ELR (cell line): Measurements from ENCODE around the gene EXOSC1.
A peak's percentile ranks its signal among the peaks of the same experiment; 100 is the strongest.
"Not testable (repeated sequence)": the region's sequence is repeated elsewhere in the genome, so short reads cannot be mapped to it uniquely, and the experiment has no call there.

Experiments
- DNase-seq: peaks from one replicate; pipeline ENCODE4 v3.0.0-alpha.2; 2015; ENCODE audit warnings: low read depth

Gene EXOSC1

DNA sequence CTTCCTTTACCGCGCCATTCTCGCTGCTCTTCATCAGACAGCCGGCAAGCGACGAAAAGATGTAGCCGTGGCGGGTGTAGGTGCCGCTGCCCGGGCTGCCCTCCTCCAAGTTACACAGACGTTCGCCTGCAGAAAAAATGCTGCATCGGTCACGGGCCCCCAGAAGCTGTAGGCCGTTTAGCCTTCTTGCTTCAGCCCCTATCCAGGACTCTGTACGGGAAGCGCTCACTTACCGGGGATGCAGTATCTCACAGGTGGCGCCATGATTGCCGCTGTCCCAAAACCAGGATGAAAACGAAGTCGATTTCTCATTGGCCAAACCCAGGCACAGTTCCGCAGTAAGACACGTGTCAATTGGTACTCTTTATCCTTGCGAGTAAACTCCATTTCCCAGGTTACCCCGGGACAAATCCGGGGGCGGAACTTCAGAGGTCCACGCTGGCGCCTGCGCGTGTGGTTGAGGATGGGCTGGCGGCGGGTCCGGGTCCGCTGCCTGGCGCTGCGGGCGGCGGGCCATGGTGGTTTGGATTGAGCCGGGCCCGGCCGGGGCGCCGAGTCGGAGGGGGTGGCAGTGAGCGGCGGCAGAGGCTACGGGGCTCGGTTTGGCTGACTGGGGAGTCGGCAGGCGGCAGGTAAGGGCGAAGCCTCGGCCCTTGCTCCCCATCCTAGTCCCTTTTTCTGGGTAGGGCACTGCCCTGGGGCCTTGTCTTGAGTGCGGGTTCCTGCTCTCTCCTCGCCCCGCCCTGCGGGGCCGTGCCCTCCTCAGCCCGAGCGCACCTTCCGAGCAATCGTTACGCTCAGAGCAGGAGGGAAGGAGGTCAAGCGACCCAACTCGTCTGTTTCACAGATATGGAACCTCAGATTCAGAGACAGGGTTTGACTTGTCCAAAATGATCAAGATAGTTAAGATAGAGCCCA lies at the start of gene EXOSC1, which contains the start of gene ZDHHC16:
Gene EXOSC1 (minus strand): TSS at position 285 of the 918 bp plus-strand sequence. CDS start 21 bp downstream, at position 264.
Gene ZDHHC16 (plus strand): TSS at position 454 of the 918 bp plus-strand sequence. CDS start 5,501 bp downstream, outside the sequence.
- peak; percentile 98 for DNase-seq

DNA sequence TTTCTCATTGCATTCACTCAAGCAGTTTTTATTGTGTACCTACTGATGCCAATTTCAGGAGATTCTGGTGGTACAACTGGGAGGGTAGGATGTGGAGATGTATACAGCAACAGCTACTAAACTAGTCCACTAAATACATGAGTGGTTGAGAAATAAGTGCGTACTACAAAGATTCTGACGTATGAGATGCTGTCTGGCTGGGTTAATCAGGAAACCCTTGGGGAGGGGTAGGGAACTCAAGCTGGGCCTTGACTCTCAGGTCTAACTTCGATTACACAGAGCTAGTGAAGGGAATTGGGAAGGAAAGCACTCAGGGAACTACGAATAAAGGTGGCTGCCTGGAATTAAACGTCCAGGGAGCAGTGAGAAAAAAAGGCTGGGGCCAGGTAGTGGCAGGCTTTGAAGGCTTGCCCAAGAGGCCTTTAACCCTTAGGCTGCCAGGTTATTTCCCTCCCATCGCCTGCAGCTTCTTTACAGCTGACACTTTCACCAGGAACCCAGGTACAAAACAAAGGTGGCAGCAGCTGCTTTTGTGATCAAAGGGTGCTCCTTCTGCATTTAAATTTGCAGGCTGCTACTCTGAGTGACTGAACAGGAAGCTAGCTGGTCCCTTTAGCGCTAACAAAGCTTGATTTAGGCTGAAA lies 49.2 kb upstream of the EXOSC1 start:
- DNase-seq, result no peak

DNA sequence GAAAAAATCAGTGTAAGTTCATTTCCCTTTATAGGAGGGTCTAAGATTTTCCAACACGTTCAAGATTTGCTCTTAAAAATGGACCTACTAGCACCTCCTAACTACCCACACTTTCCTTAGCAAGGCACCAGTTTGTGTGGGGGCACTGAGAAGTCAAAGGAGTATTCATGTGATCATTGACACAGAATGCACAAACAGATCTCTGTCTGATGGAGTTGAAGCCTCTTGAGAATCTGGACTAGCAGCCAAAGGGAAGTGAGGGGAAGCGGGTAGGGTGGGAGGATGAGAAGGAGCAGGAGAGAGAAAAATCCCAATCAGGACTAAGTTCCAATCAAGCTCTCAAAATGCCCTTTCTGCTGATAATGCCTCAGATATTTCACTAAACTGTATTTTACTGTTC lies 48.3 kb upstream of the EXOSC1 start:
- DNase-seq, result no peak

GRCh38 chr10:97490592-97490991 lies 44.8 kb upstream of the EXOSC1 start:
- no peak for DNase-seq

- DNase-seq, result no peak
Observed at GRCh38 chr10:97485647-97486281, 40.0 kb upstream of the EXOSC1 start.

DNA sequence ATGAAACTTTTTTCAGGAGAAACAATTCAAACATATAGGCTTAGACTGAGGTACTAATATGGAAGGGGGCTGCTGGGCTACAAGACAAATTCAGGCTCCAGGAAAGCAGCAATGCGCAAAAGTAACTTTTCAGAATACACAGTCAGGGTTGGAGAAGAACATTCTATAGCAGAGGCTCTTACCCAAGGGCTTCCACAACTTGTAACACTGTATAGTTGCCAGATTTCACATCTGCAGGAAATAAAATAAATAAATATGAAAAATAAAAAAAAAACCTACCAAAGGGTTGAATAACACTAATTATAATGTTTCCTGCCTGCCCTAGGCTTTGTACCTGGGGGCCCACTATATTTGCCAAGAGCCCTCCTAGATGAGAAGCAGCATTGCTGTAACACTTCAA lies 38.1 kb upstream of the EXOSC1 start:
- DNase-seq, result no peak

DNA sequence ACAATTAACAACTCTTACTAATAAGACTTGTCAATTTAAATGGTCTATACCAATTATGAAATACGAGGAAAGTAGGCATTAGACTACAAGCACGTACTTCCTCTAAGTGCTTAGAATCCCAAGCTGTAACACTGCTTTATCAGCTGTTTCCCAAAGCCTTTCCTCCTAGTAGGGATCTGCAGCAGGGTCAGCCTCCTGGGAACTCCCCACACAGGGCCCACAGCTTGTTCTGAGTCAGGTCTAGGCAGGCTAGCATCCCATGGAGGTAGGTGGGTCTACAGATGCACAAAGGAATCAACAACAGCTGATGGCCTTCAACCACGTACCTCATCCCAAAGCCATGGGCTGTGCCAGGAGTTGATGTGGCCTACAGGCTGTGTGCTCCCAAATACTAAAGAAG lies 37.7 kb upstream of the EXOSC1 start:
- no peak for DNase-seq

GRCh38 chr10:97482381-97482780 lies 36.6 kb upstream of the EXOSC1 start:
- no peak for DNase-seq

- DNase-seq, result peak; percentile 71
Observed at GRCh38 chr10:97481071-97481470, 35.3 kb upstream of the EXOSC1 start.

- DNase-seq, result peak; percentile 28
Observed at GRCh38 chr10:97479939-97480338, 34.1 kb upstream of the EXOSC1 start.

GRCh38 chr10:97479410-97479809 lies 33.6 kb upstream of the EXOSC1 start:
- DNase-seq, result peak; percentile 76

- no peak for DNase-seq
Observed at GRCh38 chr10:97475936-97476594, 30.3 kb upstream of the EXOSC1 start.

DNA sequence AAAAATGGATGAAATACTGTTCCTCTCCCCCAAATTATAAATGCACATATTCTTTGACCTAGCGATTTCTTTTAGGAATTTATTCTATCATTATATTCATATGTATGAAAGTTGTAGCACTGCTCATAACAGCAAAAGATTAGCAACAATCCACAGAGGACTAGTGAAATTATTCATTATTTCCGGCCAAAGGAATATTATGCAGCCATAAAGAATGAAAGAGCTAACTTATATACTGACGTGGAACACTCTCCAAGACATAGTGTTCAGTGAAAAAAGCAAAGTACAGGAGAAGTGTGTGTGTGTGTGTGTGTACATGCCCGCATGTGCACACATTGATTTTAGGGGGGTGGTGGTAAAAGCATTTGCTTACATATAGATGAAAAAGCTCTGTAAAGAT lies 29.1 kb upstream of the EXOSC1 start:
- no peak for DNase-seq

GRCh38 chr10:97468781-97469180 lies 23.0 kb upstream of the EXOSC1 start:
- DNase-seq, result not testable (repeated sequence)

GRCh38 chr10:97468162-97468561 lies 22.4 kb upstream of the EXOSC1 start:
- no peak for DNase-seq

GRCh38 chr10:97466755-97467154 lies 20.9 kb upstream of the EXOSC1 start:
- DNase-seq, result peak; percentile 71

- no peak for DNase-seq
Observed at GRCh38 chr10:97465982-97466381, 20.2 kb upstream of the EXOSC1 start.

GRCh38 chr10:97464226-97464625 lies 18.4 kb upstream of the EXOSC1 start:
- no peak for DNase-seq

DNA sequence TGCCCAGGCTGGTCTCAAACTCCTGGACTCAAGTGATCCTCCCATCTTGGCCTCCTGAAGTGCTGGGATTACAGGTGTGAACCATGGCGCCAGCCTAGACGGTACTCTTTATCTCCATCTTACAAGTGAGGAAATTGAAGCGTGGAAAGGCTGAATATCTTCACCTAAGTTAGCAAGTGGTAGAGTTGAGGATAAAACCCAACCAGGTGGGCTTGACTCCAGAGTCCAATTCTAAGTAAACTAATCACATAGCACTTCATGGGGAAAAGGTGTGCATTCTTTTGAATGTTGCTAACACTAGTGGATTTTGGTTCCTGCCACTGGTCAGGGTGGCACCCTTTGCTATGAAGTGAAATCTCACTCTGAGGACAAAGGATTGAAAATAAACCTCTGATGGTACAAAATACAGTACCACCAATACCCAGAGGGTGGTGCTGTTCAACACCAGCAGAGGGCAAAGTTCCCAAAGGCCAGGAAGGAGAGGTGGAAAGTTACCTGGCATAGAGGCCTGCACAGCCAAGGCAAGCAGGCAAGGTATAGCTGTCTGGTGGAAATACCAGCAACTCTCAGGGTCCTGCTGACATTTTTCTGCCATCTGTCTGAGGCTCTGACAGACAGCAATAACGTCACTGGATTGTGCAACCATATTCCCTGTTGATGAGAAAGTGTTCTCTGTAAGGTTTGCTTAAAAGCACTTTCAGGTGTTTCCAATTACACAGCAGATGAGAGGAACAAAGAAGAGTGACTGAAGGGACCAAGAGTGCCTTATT lies 17.7 kb upstream of the EXOSC1 start:
- DNase-seq, result peak; percentile 66

DNA sequence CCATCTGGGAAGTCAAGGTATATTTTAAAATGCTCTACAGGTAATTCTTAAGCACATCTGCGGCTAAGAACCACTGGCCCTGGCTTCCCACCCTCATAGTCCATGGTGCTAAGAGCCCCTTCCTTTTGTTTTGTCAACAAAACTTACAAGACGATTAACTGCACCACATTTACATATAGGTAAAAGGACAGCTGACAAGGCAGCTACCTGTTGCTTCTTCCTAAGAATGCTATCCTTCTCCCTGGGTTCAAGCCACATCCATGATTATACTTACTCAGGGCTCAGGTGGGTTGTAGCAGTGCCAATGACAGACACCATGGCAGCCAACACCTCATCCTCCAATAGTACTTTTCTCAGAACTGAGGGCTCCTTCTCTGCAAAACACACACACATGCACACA lies 16.5 kb upstream of the EXOSC1 start:
- no peak for DNase-seq

DNA sequence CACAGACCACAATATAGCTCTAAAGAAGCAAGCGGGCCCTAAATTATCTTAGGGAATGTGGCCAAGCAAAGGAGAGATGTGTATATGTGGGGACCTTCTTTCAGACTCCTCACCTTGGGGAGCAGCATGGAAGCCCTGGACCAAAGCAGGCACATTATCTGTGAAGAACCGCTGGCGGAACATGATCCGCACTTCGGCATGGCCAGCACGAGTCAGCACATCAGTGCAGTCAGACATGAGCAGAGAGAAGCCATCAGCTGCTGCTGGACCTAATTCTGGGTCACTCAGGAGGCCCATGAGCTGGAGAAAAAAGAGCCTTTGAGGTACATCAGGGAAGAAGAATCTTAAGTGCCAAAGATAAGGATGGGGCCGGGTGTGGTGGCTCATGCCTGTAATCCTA lies 14.1 kb upstream of the EXOSC1 start:
- no peak for DNase-seq
